CD4-positive, alpha-beta T cell treated with Interferon gamma for 1 hour (primary cell): ENCODE results near the gene RHOBTB3.
A peak's percentile ranks its signal among the peaks of the same experiment; 100 is the strongest.

ENCODE experiments used
- DNase-seq: peaks from one replicate; pipeline ENCODE4 v3.0.0-alpha.2; 2020

Gene RHOBTB3

DNA sequence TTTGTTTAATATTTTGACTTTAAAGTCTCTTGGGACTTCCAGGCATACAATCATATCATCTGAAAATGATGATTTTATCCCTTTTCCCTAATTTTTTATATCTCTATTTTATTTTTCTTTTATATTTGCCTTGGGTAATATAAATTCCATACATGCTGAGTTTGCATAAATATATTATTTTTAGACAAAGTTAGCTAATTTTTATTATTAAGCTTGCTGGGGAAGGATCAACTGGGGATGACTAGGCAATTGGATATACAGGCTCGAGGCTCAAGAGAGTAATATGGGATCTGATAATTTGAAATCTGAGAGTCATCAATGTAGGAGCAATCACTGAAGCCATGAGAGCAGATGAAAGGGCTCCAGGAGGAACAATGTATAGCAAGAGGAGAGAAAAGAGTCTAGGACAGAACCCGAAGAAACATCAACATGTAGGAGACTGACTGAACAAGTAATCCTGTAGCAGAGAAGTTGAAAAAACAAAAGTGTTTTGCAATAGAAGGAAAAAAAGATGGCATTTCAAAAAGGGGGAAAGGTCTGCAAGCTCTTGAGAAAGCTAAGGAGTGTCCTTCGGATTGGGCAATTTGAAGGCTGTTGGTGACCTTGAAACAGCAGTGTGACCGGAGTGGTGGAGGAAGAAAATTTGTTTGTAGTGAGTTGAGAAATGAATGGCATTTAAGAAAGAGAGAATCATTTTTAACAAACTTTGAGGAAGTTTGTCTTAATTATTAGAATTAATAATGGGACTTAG is 17.0 kb upstream of the RHOBTB3 start:
- no peak for DNase-seq

GRCh38 chr5:95715799-95716461 is 15.2 kb upstream of the RHOBTB3 start:
- no peak for DNase-seq

DNA sequence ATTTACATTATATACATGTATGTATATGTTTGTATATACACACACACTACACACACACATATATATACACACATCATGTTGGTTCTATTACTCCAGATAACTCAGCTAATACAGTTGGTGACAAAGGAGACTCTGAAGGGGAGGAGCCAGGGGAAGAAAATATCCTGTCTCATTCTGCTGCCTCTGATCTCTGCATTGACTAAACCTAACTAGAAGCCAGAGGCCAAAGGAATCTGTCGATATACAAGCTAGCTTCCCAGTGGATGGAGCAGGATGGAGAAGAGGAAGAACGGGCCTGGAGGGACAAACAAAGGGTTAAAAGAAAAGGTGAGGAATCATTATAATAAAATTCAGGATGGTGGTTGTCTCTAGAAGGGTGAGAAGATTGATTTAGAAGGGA is 13.7 kb upstream of the RHOBTB3 start:
- DNase-seq, result no peak

DNA sequence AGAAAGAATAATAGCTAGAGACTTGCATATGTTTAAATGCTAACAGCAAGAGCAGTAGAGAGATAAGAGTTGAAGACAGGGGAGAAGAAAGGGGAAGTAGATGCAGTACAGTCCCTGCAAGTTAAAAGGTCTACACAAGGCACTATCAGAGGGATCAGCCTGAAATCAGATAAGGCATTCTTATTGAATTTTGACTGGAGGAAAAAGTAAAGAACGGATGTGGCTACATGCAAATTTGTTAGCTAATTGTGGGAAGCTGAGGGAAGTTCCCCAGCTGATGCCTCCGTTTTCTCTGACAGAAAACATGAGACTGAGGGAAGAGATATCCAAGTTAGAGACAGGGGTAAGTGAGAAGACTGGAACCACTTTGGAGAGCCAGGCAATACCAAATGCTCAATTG is 12.9 kb upstream of the RHOBTB3 start:
- no peak for DNase-seq

DNA sequence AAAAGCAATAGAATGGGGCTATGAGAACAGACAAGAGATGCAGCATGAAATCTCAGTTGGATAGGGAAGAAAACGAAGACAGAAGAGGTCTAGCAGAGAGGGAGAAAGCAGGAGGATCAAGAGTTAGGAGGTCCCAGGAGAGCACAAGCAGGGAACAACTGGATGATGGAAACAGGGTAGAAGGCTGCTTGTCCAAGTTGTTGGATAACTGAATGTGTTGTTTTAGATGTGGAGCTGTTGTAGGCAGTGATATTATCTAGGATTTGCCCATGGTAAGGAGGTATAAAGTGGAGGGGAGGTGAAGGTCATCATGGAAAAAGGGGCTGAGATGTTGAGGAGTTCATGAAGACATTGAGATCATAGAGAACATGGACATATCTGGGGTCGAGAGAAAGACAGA is 12.4 kb upstream of the RHOBTB3 start:
- no peak for DNase-seq

- DNase-seq, result no peak
Observed at GRCh38 chr5:95720094-95720786, 10.9 kb upstream of the RHOBTB3 start.

GRCh38 chr5:95721582-95722295 is 9.4 kb upstream of the RHOBTB3 start:
- no peak for DNase-seq

- no peak for DNase-seq
Observed at GRCh38 chr5:95723632-95724369, 7.3 kb upstream of the RHOBTB3 start.

DNA sequence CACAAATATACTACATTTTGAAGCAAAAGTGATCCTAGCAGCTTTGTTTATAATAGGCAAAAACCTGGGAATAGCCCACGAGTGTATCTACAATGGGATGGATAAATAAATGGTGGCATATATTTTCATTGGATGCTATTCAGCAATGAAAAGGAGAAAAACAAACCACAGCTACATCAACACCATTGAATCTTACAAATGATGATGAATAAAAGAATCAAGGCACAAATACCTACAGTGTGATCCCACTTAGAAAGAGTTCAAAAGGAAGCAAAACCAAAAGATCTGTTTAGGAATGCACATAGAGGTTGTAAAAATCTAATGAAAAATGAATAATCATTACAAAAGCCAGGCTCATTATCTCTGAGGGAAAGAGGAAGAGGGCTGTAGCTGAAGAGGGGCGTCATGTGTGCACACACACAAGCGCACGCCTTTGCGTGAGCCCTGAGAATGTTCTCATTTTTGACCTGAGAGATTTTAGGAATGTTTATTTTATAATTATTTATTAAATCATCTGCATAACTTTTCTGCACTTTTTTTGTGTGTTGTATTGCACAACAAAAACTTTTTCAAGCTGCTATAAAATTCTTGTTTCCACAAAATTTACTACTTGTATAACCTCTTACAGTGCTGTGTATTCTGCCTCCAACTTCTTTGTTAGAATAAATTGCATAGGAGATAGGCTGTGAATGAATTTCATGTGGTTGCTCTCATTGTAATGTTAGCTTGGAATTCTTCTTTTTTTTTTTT is 5.9 kb upstream of the RHOBTB3 start:
- no peak for DNase-seq

GRCh38 chr5:95725937-95726810 is 5.0 kb upstream of the RHOBTB3 start:
- no peak for DNase-seq

- DNase-seq, result no peak
Observed at GRCh38 chr5:95726811-95727763, 4.0 kb upstream of the RHOBTB3 start.

- no peak for DNase-seq
Observed at GRCh38 chr5:95727764-95728191, 3.4 kb upstream of the RHOBTB3 start.

DNA sequence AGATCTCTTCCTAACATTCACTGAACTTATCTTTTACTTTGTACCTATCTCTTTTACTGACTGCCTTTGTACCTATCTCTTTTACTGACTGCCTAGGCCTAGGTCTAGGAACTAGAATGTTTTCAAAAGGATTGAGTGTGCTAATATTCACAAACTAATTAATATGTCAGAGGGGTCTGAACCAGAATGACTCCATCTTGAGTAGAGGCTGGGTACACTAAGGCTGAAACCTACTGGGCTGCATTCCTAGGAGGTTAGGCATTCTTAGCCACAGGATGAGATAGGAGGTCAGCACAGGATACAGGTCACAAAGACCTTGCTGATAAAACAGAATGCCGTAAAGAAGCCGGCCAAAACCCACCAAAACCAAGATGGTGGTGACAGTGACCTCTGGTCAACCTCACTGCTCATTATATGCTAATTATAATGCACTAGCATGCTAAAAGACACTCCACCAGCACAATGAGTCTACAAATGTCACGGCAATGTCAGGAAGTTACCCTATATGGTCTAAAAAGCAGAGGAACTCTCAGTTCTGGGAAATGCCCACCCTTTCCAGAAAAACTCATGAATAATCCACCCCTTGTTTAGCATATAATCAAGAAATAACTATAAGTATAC is 2.5 kb upstream of the RHOBTB3 start:
- DNase-seq, result no peak

GRCh38 chr5:95729115-95730010 is 1.8 kb upstream of the RHOBTB3 start:
- DNase-seq, result no peak

DNA sequence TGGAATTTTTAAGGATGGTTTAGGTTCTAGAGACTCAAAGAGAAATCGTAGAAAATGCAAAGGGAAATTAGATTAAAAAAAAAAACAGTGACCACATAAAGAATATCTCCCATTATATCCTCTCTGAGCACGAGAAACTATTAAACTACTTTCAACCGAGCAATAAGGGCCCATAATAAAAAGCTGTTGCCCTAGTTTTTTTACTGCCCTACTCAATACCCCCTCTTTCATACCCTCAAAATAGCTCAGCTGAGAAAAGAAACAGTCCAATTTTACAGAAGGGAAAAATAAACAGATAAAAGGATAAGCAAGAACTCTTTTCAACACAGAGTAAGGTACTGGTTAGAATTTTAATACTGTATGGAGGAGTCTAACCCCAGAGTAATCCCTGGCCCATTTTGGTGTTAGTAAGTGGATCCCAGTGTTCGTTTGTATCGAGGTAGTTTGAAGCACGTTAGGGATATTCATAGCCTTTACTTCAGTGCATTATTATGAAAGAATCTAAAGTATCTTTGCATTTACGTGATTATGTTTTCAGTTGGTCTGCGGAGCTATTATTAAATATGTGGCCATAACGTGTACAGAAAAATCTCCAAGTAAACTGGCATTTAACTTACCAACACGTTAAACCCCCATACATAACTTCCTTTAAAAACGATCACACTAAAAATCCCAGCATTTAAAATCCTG is 980 bp upstream of the RHOBTB3 start:
- no peak for DNase-seq

DNA sequence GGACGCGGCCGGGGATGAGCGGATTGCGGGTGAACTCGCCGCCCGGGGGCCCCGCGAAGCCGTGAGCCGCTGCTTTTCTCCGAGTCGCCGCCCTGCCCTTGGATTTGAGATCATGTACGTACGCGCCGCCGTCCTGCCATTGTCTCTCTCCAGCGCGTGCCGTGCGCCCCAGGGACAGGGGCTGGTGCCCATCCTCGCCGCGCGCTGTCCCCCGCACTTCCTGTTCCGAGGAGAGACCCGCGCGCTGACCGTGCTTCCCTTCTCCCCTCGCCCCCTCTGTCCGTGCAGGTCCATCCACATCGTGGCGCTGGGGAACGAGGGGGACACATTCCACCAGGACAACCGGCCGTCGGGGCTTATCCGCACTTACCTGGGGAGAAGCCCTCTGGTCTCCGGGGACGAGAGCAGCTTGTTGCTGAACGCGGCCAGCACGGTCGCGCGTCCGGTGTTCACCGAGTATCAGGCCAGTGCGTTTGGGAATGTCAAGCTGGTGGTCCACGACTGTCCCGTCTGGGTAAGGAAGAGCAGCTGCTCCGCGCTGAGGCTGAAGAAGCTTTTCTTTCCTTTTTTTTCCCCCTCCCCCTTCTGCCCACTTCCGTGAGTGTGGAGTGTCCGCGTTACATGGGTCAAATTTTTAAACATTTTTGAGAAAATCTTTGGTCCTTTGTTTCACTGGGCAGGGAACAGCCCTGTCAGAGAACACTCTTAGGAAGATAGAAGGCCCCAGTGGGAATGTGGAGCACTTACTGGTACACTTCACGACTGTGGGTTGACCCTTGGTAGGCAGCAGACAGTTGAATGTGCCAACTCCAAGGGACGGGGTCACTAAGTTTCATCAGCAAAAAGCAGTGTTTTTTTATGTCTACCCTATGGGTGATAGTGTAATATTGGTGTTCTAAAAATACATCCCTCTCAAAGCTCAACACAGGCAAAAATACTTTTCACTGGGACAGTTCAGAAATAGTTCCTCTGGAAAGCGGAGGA is 727 bp downstream of the RHOBTB3 start:
- peak; percentile 12 for DNase-seq
